WTC11 (cell line): ENCODE measurements around the gene SLC25A40. TPM values are rescaled to one million over a fixed set of nuclear protein-coding genes. Genes with fewer than 3 reads are reported as not detected.

Experiments
- ATAC-seq: fragments of 200-7000 bp; cut with Tn5 transposase; 2 replicates; pipeline ENCODE4 v1.10.0; 2021; ENCODE audit warnings: mild to moderate bottlenecking, moderate library complexity
- Bru-seq: library from RNA; stranded (reverse); fragments of 400-500 nt; gene quantifications from one replicate; lab custom pipeline; 2021; lab: Mats Ljungman, UMichigan
- CTCF ChIA-PET: fragments of 300-600 bp; sonication (Branson Sonifier 250); formaldehyde crosslinking; loops from one replicate; lab custom pipeline; 2021; ENCODE audit warnings: antibody characterized with exemption; lab: Charles Lee
- POLR2A ChIA-PET: fragments of 350-600 bp; sonication (Branson Sonifier 250); formaldehyde crosslinking; loops from one replicate; lab custom pipeline; 2021; ENCODE audit warnings: antibody characterized with exemption; lab: Charles Lee
- DNase-seq: peaks from one replicate; pipeline ENCODE4 v3.0.0; 2021; ENCODE audit warnings: low spot score
- H3K27ac Mint-ChIP-seq: 2 replicates; pipeline ENCODE4 v1.8.0; 2021; ENCODE audit warnings: mixed read lengths
- H3K27me3 Mint-ChIP-seq: 2 replicates; pipeline ENCODE4 v1.8.0; 2021; ENCODE audit warnings: low read depth, mild to moderate bottlenecking, moderate library complexity, mixed read lengths
- H3K36me3 Mint-ChIP-seq: 2 replicates; pipeline ENCODE4 v1.8.0; 2021; ENCODE audit warnings: mixed read lengths
- H3K4me1 Mint-ChIP-seq: 2 replicates; pipeline ENCODE4 v1.8.0; 2022; ENCODE audit warnings: mixed read lengths
- H3K4me3 Mint-ChIP-seq: 2 replicates; pipeline ENCODE4 v1.8.0; 2021; ENCODE audit warnings: mild to moderate bottlenecking, moderate library complexity, mixed read lengths
- H3K9me3 Mint-ChIP-seq: 2 replicates; pipeline ENCODE4 v1.8.0; 2021; ENCODE audit warnings: mixed read lengths
- ATF6 ChIP-seq: sonication (generic); formaldehyde crosslinking; IDR thresholded peaks from 2 replicates; pipeline ENCODE4 v1.8.1; 2023; ENCODE audit warnings: mild to moderate bottlenecking, missing genetic modification reagents
- CDX4 ChIP-seq: fragments of 250-450 bp; sonication (Bioruptor Pico); IDR thresholded peaks from 2 replicates; pipeline ENCODE4 v1.9.0; 2021; ENCODE audit warnings: moderate library complexity, mild to moderate bottlenecking, inconsistent platforms, borderline replicate concordance
- HMGA2 ChIP-seq: fragments of 250-450 bp; sonication (Bioruptor Pico); IDR thresholded peaks from 2 replicates; pipeline ENCODE4 v1.4.0; 2021; ENCODE audit warnings: mild to moderate bottlenecking, moderate library complexity
- IRF1 ChIP-seq: sonication (generic); formaldehyde crosslinking; IDR thresholded peaks from 2 replicates; pipeline ENCODE4 v1.8.0; 2023; ENCODE audit warnings: missing genetic modification reagents
- IRF2 ChIP-seq: sonication (generic); formaldehyde crosslinking; IDR thresholded peaks from 2 replicates; pipeline ENCODE4 v1.8.0; 2022; ENCODE audit warnings: low read depth, missing genetic modification reagents, borderline replicate concordance
- JUN ChIP-seq: sonication (generic); formaldehyde crosslinking; IDR thresholded peaks from 2 replicates; pipeline ENCODE4 v1.8.0; 2023; ENCODE audit warnings: mild to moderate bottlenecking, missing genetic modification reagents
- MYBL2 ChIP-seq: sonication (generic); formaldehyde crosslinking; IDR thresholded peaks from 2 replicates; pipeline ENCODE4 v1.8.1; 2023; ENCODE audit warnings: mild to moderate bottlenecking, moderate library complexity, missing genetic modification reagents
- OVOL2 ChIP-seq: fragments of 250-450 bp; sonication (Bioruptor Pico); IDR thresholded peaks from 2 replicates; pipeline ENCODE4 v1.9.0; 2021; ENCODE audit warnings: mild to moderate bottlenecking, borderline replicate concordance
- PREB ChIP-seq: sonication (generic); formaldehyde crosslinking; IDR thresholded peaks from 2 replicates; pipeline ENCODE4 v1.8.1; 2022; ENCODE audit warnings: mild to moderate bottlenecking, missing genetic modification reagents, moderate library complexity, borderline replicate concordance
- SMAD3 ChIP-seq: sonication (generic); formaldehyde crosslinking; IDR thresholded peaks from 2 replicates; pipeline ENCODE4 v1.8.0; 2022; ENCODE audit warnings: missing genetic modification reagents, mild to moderate bottlenecking, borderline replicate concordance
- SP1 ChIP-seq: sonication (generic); formaldehyde crosslinking; conservative IDR thresholded peaks from 2 replicates; pipeline ENCODE4 v1.8.1; 2022; ENCODE audit warnings: missing genetic modification reagents
- ZNF121 ChIP-seq: sonication (generic); formaldehyde crosslinking; IDR thresholded peaks from 2 replicates; pipeline ENCODE4 v1.8.0; 2023; ENCODE audit warnings: missing genetic modification reagents
- ZNF138 ChIP-seq: sonication (generic); formaldehyde crosslinking; conservative IDR thresholded peaks from 2 replicates; pipeline ENCODE4 v1.8.1; 2022; ENCODE audit warnings: mild to moderate bottlenecking, moderate library complexity, missing genetic modification reagents
- ZNF219 ChIP-seq: sonication (generic); formaldehyde crosslinking; IDR thresholded peaks from 2 replicates; pipeline ENCODE4 v1.8.0; 2023; ENCODE audit warnings: missing genetic modification reagents, mild to moderate bottlenecking, borderline replicate concordance
- ZNF396 ChIP-seq: fragments of 250-450 bp; sonication (Bioruptor Pico); IDR thresholded peaks from 2 replicates; pipeline ENCODE4 v1.8.0; 2021; ENCODE audit warnings: mild to moderate bottlenecking, moderate library complexity, borderline replicate concordance
- ZNF423 ChIP-seq: fragments of 250-450 bp; sonication (Bioruptor Pico); IDR thresholded peaks from 2 replicates; pipeline ENCODE4 v2.1.2; 2022; ENCODE audit warnings: mild to moderate bottlenecking, moderate library complexity
- long read RNA-seq, 3 experiments: library from RNA in 1 of 3; library from capped mRNA in 1 of 3; library from polyadenylated mRNA in 1 of 3; unstranded in 2 of 3; stranded (forward) in 1 of 3; transcript quantifications; one replicate each; pipeline ENCODE4 v2.0.0, GENCODE V29; 2021
- total RNA-seq: library from RNA; stranded (reverse); gene quantifications from 3 replicates; pipeline ENCODE4 v1.2.3, GENCODE V29; 2021
- TF ChIP-seq, protein P1 (sequence below): fragments of 250-450 bp; sonication (Bioruptor Pico); IDR thresholded peaks from 2 replicates; pipeline ENCODE4 v1.8.0; 2021; ENCODE audit warnings: mild to moderate bottlenecking
- TF ChIP-seq, protein P2 (sequence below): fragments of 250-450 bp; sonication (Bioruptor Pico); IDR thresholded peaks from 2 replicates; pipeline ENCODE4 v1.9.0; 2021; ENCODE audit warnings: mild to moderate bottlenecking
- TF ChIP-seq, protein P3 (sequence below): sonication (generic); formaldehyde crosslinking; IDR thresholded peaks from 2 replicates; pipeline ENCODE4 v1.8.0; 2023; ENCODE audit warnings: missing genetic modification reagents, mild to moderate bottlenecking, borderline replicate concordance
- TF ChIP-seq, protein P4 (sequence below): sonication (generic); formaldehyde crosslinking; conservative IDR thresholded peaks from 2 replicates; pipeline ENCODE4 v1.8.1; 2023; ENCODE audit warnings: mild to moderate bottlenecking, low read depth, missing genetic modification reagents, moderate library complexity

The SLC25A40 gene
- total RNA-seq, result 18.1 to 21.9 TPM (median 21.5 TPM) in 3 replicates
- percentile 83 among the genes with signal in this experiment for Bru-seq, nascent RNA
- long read RNA-seq, experiment 1, full-length matches to known transcripts, result 15 of 38 reads
- long read RNA-seq, experiment 1, partial matches to known transcripts, result 4 of 38 reads
- long read RNA-seq, experiment 1, other reads (novel, unspliced or antisense), result 19 of 38 reads
- long read RNA-seq, experiment 2, full-length matches to known transcripts, result 7 of 24 reads
- long read RNA-seq, experiment 2, partial matches to known transcripts, result 4 of 24 reads
- long read RNA-seq, experiment 2, other reads (novel, unspliced or antisense), result 13 of 24 reads
- long read RNA-seq, experiment 3, full-length matches to known transcripts, result 4 of 7 reads
- long read RNA-seq, experiment 3, partial matches to known transcripts, result 0 of 7 reads
- long read RNA-seq, experiment 3, other reads (novel, unspliced or antisense), result 3 of 7 reads

- H3K4me1 Mint-ChIP-seq, result peaks cover 25% of the 10 kb centered on the region
- CTCF ChIA-PET, result interaction anchor here (1.2 kb wide), 1 partner anchor 9 kb away, joined by 3 read pairs; no protein-coding TSS in a partner anchor
- H3K36me3 Mint-ChIP-seq, result peaks cover 29% of the 10 kb centered on the region
- H3K4me3 Mint-ChIP-seq, result peak within 1 kb of the TSS; percentile 92
- POLR2A ChIA-PET, result interaction anchor here (1.5 to 2.4 kb wide), 2 partner anchors 51 to 58 kb away, joined by 4 to 10 read pairs; partner anchors contain the start of gene ADAM22
- DNase-seq (peak; percentile 92), ATAC-seq (peak; percentile 93)
- H3K27ac Mint-ChIP-seq, result peak within 1 kb of the TSS; percentile 98
- H3K9me3 Mint-ChIP-seq, result peaks cover under 1% of the 10 kb centered on the region; the same call in 1 of the 2 replicates
- no peaks in the 10 kb centered on the region for H3K27me3 Mint-ChIP-seq
- TF ChIP-seq ATF6, result no peak
- TF ChIP-seq SP1 (CRISPR knock-in tag), result peak; percentile 93
- no peak for TF ChIP-seq ZNF138 (CRISPR knock-in tag)
- TF ChIP-seq HMGA2 (CRISPR knock-in tag), result no peak
- no peak for TF ChIP-seq ZNF396
- no peak for TF ChIP-seq OVOL2 (CRISPR knock-in tag)
- peak; percentile 94 for TF ChIP-seq ZNF219 (CRISPR knock-in tag)
- TF ChIP-seq, protein P1, sequence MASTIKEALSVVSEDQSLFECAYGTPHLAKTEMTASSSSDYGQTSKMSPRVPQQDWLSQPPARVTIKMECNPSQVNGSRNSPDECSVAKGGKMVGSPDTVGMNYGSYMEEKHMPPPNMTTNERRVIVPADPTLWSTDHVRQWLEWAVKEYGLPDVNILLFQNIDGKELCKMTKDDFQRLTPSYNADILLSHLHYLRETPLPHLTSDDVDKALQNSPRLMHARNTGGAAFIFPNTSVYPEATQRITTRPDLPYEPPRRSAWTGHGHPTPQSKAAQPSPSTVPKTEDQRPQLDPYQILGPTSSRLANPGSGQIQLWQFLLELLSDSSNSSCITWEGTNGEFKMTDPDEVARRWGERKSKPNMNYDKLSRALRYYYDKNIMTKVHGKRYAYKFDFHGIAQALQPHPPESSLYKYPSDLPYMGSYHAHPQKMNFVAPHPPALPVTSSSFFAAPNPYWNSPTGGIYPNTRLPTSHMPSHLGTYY, result peak; percentile 50; the same call in 1 of the 2 replicates
- no peak for TF ChIP-seq ZNF121 (CRISPR knock-in tag)
- TF ChIP-seq SMAD3 (CRISPR knock-in tag), result no peak
- TF ChIP-seq IRF1 (CRISPR knock-in tag), result no peak
- TF ChIP-seq, protein P2, sequence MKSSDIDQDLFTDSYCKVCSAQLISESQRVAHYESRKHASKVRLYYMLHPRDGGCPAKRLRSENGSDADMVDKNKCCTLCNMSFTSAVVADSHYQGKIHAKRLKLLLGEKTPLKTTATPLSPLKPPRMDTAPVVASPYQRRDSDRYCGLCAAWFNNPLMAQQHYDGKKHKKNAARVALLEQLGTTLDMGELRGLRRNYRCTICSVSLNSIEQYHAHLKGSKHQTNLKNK (CRISPR knock-in tag), result no peak
- TF ChIP-seq IRF2 (CRISPR knock-in tag), result no peak
- TF ChIP-seq JUN (CRISPR knock-in tag), result no peak
- TF ChIP-seq ZNF423 (CRISPR knock-in tag), result no peak
- TF ChIP-seq, protein P3, sequence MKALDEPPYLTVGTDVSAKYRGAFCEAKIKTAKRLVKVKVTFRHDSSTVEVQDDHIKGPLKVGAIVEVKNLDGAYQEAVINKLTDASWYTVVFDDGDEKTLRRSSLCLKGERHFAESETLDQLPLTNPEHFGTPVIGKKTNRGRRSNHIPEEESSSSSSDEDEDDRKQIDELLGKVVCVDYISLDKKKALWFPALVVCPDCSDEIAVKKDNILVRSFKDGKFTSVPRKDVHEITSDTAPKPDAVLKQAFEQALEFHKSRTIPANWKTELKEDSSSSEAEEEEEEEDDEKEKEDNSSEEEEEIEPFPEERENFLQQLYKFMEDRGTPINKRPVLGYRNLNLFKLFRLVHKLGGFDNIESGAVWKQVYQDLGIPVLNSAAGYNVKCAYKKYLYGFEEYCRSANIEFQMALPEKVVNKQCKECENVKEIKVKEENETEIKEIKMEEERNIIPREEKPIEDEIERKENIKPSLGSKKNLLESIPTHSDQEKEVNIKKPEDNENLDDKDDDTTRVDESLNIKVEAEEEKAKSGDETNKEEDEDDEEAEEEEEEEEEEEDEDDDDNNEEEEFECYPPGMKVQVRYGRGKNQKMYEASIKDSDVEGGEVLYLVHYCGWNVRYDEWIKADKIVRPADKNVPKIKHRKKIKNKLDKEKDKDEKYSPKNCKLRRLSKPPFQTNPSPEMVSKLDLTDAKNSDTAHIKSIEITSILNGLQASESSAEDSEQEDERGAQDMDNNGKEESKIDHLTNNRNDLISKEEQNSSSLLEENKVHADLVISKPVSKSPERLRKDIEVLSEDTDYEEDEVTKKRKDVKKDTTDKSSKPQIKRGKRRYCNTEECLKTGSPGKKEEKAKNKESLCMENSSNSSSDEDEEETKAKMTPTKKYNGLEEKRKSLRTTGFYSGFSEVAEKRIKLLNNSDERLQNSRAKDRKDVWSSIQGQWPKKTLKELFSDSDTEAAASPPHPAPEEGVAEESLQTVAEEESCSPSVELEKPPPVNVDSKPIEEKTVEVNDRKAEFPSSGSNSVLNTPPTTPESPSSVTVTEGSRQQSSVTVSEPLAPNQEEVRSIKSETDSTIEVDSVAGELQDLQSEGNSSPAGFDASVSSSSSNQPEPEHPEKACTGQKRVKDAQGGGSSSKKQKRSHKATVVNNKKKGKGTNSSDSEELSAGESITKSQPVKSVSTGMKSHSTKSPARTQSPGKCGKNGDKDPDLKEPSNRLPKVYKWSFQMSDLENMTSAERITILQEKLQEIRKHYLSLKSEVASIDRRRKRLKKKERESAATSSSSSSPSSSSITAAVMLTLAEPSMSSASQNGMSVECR (CRISPR knock-in tag), result peak; percentile 88
- TF ChIP-seq CDX4, result no peak
- TF ChIP-seq, protein P4, sequence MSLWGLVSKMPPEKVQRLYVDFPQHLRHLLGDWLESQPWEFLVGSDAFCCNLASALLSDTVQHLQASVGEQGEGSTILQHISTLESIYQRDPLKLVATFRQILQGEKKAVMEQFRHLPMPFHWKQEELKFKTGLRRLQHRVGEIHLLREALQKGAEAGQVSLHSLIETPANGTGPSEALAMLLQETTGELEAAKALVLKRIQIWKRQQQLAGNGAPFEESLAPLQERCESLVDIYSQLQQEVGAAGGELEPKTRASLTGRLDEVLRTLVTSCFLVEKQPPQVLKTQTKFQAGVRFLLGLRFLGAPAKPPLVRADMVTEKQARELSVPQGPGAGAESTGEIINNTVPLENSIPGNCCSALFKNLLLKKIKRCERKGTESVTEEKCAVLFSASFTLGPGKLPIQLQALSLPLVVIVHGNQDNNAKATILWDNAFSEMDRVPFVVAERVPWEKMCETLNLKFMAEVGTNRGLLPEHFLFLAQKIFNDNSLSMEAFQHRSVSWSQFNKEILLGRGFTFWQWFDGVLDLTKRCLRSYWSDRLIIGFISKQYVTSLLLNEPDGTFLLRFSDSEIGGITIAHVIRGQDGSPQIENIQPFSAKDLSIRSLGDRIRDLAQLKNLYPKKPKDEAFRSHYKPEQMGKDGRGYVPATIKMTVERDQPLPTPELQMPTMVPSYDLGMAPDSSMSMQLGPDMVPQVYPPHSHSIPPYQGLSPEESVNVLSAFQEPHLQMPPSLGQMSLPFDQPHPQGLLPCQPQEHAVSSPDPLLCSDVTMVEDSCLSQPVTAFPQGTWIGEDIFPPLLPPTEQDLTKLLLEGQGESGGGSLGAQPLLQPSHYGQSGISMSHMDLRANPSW (CRISPR knock-in tag), result no peak
- peak; percentile 98 for TF ChIP-seq MYBL2 (CRISPR knock-in tag)
- TF ChIP-seq PREB, result 0 out of 2 replicates have a peak, but pooled peaks have one; percentile 32
Measured at GRCh38 chr7:87876040-87876868, at the start of gene SLC25A40, which contains the start of gene DBF4. Gene SLC25A40 (minus strand): TSS chr7:87876360. CDS start chr7:87858727, 17,633 bp downstream. Gene DBF4 (plus strand): TSS chr7:87876493. CDS start chr7:87876733, 240 bp downstream.
